Activated CD4-positive, alpha-beta T cell treated with anti-CD3 and anti-CD28 coated beads for 36 hours (primary cell): ENCODE results near the gene HOXA2. TPM values are rescaled to one million over a fixed set of nuclear protein-coding genes. Genes with fewer than 3 reads are reported as not detected.

Experiments used
- ATAC-seq: fragments of 200-7000 bp; cut with Tn5 transposase; one replicate; pipeline ENCODE4 v1.10.0; 2021; ENCODE audit warnings: mild to moderate bottlenecking, moderate library complexity
- CTCF ChIA-PET: fragments of 350-600 bp; sonication (Branson Sonifier 250); formaldehyde crosslinking; loops from one replicate; lab custom pipeline; 2021; ENCODE audit warnings: antibody characterized with exemption; lab: Charles Lee
- POLR2A ChIA-PET: fragments of 350-600 bp; sonication (Branson Sonifier 250); formaldehyde crosslinking; loops from one replicate; lab custom pipeline; 2021; ENCODE audit warnings: antibody characterized with exemption, inconsistent platforms; lab: Charles Lee
- DNase-seq: peaks from one replicate; pipeline ENCODE4 v3.0.0-alpha.2; 2020
- H3K27ac Mint-ChIP-seq: one replicate; pipeline ENCODE4 v1.8.0; 2021; ENCODE audit warnings: mixed read lengths
- H3K27me3 Mint-ChIP-seq: one replicate; pipeline ENCODE4 v1.8.0; 2021; ENCODE audit warnings: mixed read lengths
- H3K36me3 Mint-ChIP-seq: one replicate; pipeline ENCODE4 v1.8.0; 2021; ENCODE audit warnings: low read depth, mixed read lengths
- H3K4me1 Mint-ChIP-seq: one replicate; pipeline ENCODE4 v1.8.0; 2021; ENCODE audit warnings: mixed read lengths
- H3K4me3 Mint-ChIP-seq: one replicate; pipeline ENCODE4 v1.8.0; 2021; ENCODE audit warnings: mild to moderate bottlenecking, moderate library complexity, mixed read lengths
- H3K9me3 Mint-ChIP-seq: one replicate; pipeline ENCODE4 v1.8.0; 2021; ENCODE audit warnings: low read depth, mixed read lengths
- intact Hi-C, 2 experiments: fragments of 100-400 bp; cut with DNase I in 1 of 2; cut with micrococcal nuclease in 1 of 2; formaldehyde crosslinking; loops; one replicate each; pipeline versions ENCODE4 v1.14.2 to v1.15.1; 2022 to 2024; cut with DNase I, micrococcal nuclease
- total RNA-seq, 2 experiments: library from RNA; stranded (reverse); gene quantifications; one replicate each; pipeline ENCODE4 v1.2.3, GENCODE V29; 2021

HOXA2 gene
- total RNA-seq, 2 experiments from 2014 or later: not detected

- H3K4me1 Mint-ChIP-seq: peaks cover 8% of the 10 kb centered on the region
- no peaks in the 10 kb centered on the region for H3K9me3 Mint-ChIP-seq
- H3K27me3 Mint-ChIP-seq: peaks cover 54% of the 10 kb centered on the region
- no peak overlapping the region for H3K27ac Mint-ChIP-seq
- H3K36me3 Mint-ChIP-seq: no peaks in the 10 kb centered on the region
- ChIA-PET POLR2A (no interaction called here), CTCF (interaction anchor here (1.9 kb wide), 1 partner anchor 34 kb away, joined by 6 read pairs; no protein-coding TSS in a partner anchor)
- DNase-seq: no peak
- intact Hi-C loops: no loop called here
- ATAC-seq: no peak
- H3K4me3 Mint-ChIP-seq: no peak overlapping the region
Measured at GRCh38 chr7:27145914-27146412, 43.5 kb upstream of the HOXA2 start.

- H3K27ac Mint-ChIP-seq: no peak overlapping the region
- H3K9me3 Mint-ChIP-seq: no peaks in the 10 kb centered on the region
- DNase-seq: no peak
- H3K4me3 Mint-ChIP-seq: no peak overlapping the region
- intact Hi-C loops: no loop called here
- no peaks in the 10 kb centered on the region for H3K36me3 Mint-ChIP-seq
- ChIA-PET POLR2A (no interaction called here), CTCF (interaction anchor here (0.6 to 1.9 kb wide), 3 partner anchors 34 to 463 kb away, joined by 3 to 6 read pairs (median 3); no protein-coding TSS in a partner anchor)
- H3K4me1 Mint-ChIP-seq: peaks cover 6% of the 10 kb centered on the region
- H3K27me3 Mint-ChIP-seq: peaks cover 51% of the 10 kb centered on the region
- ATAC-seq: no peak
Measured at GRCh38 chr7:27145165-27145913, 42.9 kb upstream of the HOXA2 start.

GRCh38 chr7:27144781-27145164, 42.3 kb upstream of the HOXA2 start:
- H3K27ac Mint-ChIP-seq: no peak overlapping the region
- peaks cover 6% of the 10 kb centered on the region for H3K4me1 Mint-ChIP-seq
- no peak overlapping the region for H3K4me3 Mint-ChIP-seq
- ATAC-seq (no peak), DNase-seq (no peak)
- intact Hi-C loops: no loop called here
- CTCF ChIA-PET: interaction anchor here (0.6 to 1.9 kb wide), 2 partner anchors 35 to 290 kb away, joined by 3 to 6 read pairs; no protein-coding TSS in a partner anchor
- no peaks in the 10 kb centered on the region for H3K36me3 Mint-ChIP-seq
- H3K27me3 Mint-ChIP-seq: peaks cover 45% of the 10 kb centered on the region
- POLR2A ChIA-PET: no interaction called here
- H3K9me3 Mint-ChIP-seq: no peaks in the 10 kb centered on the region

- H3K4me3 Mint-ChIP-seq: no peak overlapping the region
- H3K4me1 Mint-ChIP-seq: peaks cover 6% of the 10 kb centered on the region
- ChIA-PET CTCF (interaction anchor here (0.6 kb wide), 1 partner anchor 289 kb away, joined by 3 read pairs; no protein-coding TSS in a partner anchor), POLR2A (interaction anchor here (0.5 kb wide), 1 partner anchor 44 kb away, joined by 4 read pairs; no protein-coding TSS in a partner anchor)
- H3K27ac Mint-ChIP-seq: no peak overlapping the region
- no peaks in the 10 kb centered on the region for H3K36me3 Mint-ChIP-seq
- ATAC-seq: no peak
- no peaks in the 10 kb centered on the region for H3K9me3 Mint-ChIP-seq
- DNase-seq: no peak
- H3K27me3 Mint-ChIP-seq: peaks cover 41% of the 10 kb centered on the region
- intact Hi-C loops: no loop called here
Measured at GRCh38 chr7:27143950-27144780, 41.7 kb upstream of the HOXA2 start.

GRCh38 chr7:27143023-27143949, 40.8 kb upstream of the HOXA2 start, which contains the start of gene HOXA5:
Gene HOXA5, minus strand, starts transcription at chr7:27143681. Its CDS starts 74 bp downstream, at chr7:27143607.
- no peak within 1 kb of the TSS for H3K27ac Mint-ChIP-seq
- H3K27me3 Mint-ChIP-seq: peaks cover 34% of the 10 kb centered on the region

GRCh38 chr7:27142580-27143022, 40.1 kb upstream of the HOXA2 start:
- intact Hi-C loops: no loop called here
- ChIA-PET CTCF (no interaction called here), POLR2A (no interaction called here)
- H3K9me3 Mint-ChIP-seq: no peaks in the 10 kb centered on the region
- DNase-seq: no peak
- no peak overlapping the region for H3K4me3 Mint-ChIP-seq
- H3K27me3 Mint-ChIP-seq: peaks cover 34% of the 10 kb centered on the region
- no peak overlapping the region for H3K27ac Mint-ChIP-seq
- H3K36me3 Mint-ChIP-seq: no peaks in the 10 kb centered on the region
- H3K4me1 Mint-ChIP-seq: no peaks in the 10 kb centered on the region
- ATAC-seq: no peak

More at GRCh38 chr7:27143023-27143949, 40.8 kb upstream of the HOXA2 start, which contains the start of gene HOXA5:
- H3K9me3 Mint-ChIP-seq: no peaks in the 10 kb centered on the region
- peaks cover 3% of the 10 kb centered on the region for H3K4me1 Mint-ChIP-seq
- DNase-seq (peak; percentile 18), ATAC-seq (no peak)
- intact Hi-C loops: no loop called here
- ChIA-PET CTCF (interaction anchor here (0.6 kb wide), 1 partner anchor 1325 kb away, joined by 3 read pairs; no protein-coding TSS in a partner anchor), POLR2A (interaction anchor here (0.5 kb wide), 1 partner anchor 44 kb away, joined by 4 read pairs; no protein-coding TSS in a partner anchor)
- no peaks in the 10 kb centered on the region for H3K36me3 Mint-ChIP-seq
- H3K4me3 Mint-ChIP-seq: no peak within 1 kb of the TSS

- intact Hi-C loops: no loop called here
- Mint-ChIP-seq H3K27ac (no peak overlapping the region), H3K4me1 (no peaks in the 10 kb centered on the region), H3K27me3 (peaks cover 29% of the 10 kb centered on the region), H3K36me3 (no peaks in the 10 kb centered on the region), H3K4me3 (no peak overlapping the region), H3K9me3 (no peaks in the 10 kb centered on the region)
- ChIA-PET POLR2A (no interaction called here), CTCF (interaction anchor here (0.6 kb wide), 1 partner anchor 768 kb away, joined by 3 read pairs; no protein-coding TSS in a partner anchor)
- ATAC-seq (no peak), DNase-seq (no peak)
Measured at GRCh38 chr7:27141923-27142579, 39.6 kb upstream of the HOXA2 start.

GRCh38 chr7:27141137-27141922, 38.8 kb upstream of the HOXA2 start:
- DNase-seq (no peak), ATAC-seq (no peak)
- ChIA-PET CTCF (interaction anchor here (0.6 to 1.2 kb wide), 5 partner anchors 10 to 767 kb away, joined by 3 to 5 read pairs (median 3); no protein-coding TSS in a partner anchor), POLR2A (no interaction called here)
- intact Hi-C loops: no loop called here
- H3K27me3 Mint-ChIP-seq: peaks cover 22% of the 10 kb centered on the region
- no peaks in the 10 kb centered on the region for H3K36me3 Mint-ChIP-seq
- no peak overlapping the region for H3K27ac Mint-ChIP-seq
- no peak overlapping the region for H3K4me3 Mint-ChIP-seq
- no peaks in the 10 kb centered on the region for H3K9me3 Mint-ChIP-seq
- no peaks in the 10 kb centered on the region for H3K4me1 Mint-ChIP-seq

GRCh38 chr7:27140126-27140857, 37.8 kb upstream of the HOXA2 start:
- Mint-ChIP-seq H3K36me3 (no peaks in the 10 kb centered on the region), H3K27ac (no peak overlapping the region), H3K4me1 (peaks cover 4% of the 10 kb centered on the region), H3K9me3 (no peaks in the 10 kb centered on the region), H3K4me3 (no peak overlapping the region), H3K27me3 (peaks cover 26% of the 10 kb centered on the region)
- ChIA-PET POLR2A (no interaction called here), CTCF (interaction anchor here (0.6 to 1.2 kb wide), 3 partner anchors 9 to 39 kb away, joined by 4 to 5 read pairs (median 5); no protein-coding TSS in a partner anchor)
- intact Hi-C loops: no loop called here
- DNase-seq: no peak
- no peak for ATAC-seq
